SK-N-DZ (cell line): ENCODE measurements around the gene DNAAF5.

Experiments used
- DNase-seq: peaks from one replicate; pipeline ENCODE4 v3.0.0-alpha.2; 2015; ENCODE audit warnings: low spot score

DNAAF5 gene

DNA sequence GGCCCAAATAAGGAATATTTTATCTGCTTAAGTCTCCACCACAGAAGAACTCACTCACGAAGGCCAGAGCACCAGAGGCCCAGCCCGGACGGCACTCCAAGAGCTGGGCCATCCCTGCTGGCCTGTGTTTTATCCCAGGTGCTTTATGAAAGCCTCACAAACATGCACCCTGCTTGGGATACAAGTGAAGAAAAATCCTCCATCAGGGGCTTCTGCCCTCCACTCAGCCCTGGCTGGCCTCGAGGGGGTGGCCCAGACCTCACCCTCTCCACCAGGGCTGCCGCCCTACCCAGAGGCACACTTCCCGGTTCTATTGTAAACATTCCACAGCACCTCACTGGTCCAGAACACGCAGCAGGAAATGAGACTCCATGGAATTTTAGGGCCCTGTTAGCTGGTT is 19.8 kb upstream of the DNAAF5 start:
- no peak for DNase-seq

DNA sequence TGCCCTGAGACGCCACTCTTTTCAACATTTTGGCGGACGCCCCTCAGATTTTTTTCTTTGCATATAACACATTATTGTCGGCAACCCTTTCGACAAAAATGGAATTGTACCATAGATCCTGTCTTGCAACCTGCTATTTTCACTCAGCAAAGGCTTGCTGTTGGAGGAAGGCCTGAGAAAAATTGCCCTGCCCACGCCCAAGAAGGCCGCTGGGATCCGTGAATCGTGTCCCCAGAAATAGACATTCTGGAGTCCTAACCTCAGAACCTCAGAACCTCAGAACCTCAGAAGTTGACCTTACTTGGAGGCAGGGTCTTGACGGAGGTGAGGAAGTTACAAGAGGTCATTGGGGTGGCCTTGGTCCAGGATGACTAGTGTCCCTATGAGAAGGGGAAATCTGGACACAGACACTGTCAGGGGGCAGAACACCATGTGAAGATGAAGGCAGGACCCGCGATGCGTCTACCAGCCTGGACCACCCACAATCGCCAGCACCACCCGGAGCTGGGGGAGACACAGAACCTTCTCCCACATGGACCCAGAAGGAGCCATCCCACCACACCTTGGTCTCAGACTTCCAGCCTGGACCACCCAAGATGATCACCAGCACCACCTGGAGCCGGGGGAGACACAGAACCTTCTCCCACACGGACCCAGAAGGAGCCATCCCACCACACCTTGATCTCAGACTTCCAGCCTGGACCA is 19.1 kb upstream of the DNAAF5 start:
- no peak for DNase-seq

DNA sequence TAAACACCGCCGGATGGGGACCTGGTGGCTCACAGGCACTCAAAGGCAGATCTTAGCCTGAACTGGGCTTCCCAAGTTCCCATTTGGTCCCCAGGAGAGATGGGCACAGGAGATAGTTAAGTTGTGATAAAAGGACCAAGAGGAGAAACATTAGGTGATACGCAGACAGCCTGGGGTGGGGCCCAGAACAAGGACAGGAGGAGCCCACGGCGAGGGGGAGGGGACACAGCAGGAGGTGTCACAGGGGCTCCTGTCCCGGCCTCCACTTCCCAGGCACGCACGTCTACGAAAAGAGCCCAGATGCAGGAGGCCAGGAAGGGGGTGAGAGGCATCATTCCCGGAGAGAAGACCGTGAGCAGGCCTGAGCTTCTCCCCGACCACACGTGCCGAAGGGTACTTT is 16.3 kb upstream of the DNAAF5 start:
- DNase-seq, result no peak

DNA sequence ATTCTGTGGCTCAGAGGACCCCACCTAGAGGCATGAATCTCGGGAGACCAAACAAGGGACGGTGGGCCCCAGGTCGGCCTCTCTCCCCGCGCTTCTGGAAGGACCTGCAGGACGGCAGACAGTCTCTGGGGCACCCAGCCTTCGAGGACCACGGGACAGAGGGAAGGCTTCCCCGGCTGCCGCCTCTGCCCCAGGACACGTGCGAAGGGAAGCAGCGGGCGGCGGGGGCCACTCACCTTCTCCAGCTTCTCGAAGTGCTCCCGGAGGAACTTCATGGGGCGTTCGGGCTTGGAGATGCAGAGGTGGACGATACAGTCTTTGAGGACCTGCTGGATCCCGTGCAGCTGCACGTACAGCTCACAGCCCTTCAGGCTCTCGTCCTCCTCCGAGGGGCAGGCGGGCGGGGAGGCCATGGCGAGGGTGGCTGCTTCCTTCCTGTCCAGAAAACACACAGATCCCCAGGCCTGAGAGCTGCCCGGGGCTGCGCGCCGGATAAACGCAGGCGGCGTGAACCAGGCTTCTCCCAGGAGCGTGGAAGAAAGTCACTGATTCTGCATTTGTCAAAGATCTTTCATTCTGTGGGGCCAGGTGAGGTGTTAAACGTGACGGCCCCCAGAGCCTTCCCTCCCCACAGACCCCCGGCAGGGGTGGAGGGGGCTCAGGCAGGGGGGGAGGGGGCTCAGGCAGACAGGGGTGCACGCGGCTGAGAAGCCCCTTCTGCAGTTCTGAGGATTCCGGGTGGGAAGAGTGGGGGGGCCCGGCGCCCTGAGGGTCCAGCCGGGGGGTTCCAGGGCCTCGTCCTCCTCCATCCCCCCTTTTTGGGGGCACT is 15.2 kb upstream of the DNAAF5 start:
- no peak for DNase-seq

DNA sequence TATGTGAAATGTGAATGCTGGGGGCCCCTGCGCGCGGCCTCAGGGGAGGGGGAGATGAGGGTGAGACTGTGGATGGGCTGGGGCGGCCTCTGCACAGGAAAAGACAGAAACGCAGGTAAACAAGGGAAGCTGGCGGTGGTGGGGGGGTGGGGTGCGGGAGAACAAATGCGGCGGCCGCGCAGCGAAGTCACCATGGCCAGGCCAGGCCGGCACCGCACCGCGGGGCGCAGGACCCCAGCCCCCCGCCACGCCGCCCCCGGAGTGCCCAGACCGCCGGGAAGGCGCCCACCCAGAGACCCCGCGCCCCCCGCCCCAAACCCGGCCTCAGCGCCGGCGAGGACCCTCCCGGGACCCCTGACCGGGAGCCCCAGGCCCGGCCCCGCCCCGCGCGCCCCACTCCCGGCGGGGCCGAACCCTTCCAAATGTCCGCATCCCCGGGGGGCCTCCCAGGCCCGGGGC is 14.5 kb upstream of the DNAAF5 start:
- DNase-seq, result no peak

DNA sequence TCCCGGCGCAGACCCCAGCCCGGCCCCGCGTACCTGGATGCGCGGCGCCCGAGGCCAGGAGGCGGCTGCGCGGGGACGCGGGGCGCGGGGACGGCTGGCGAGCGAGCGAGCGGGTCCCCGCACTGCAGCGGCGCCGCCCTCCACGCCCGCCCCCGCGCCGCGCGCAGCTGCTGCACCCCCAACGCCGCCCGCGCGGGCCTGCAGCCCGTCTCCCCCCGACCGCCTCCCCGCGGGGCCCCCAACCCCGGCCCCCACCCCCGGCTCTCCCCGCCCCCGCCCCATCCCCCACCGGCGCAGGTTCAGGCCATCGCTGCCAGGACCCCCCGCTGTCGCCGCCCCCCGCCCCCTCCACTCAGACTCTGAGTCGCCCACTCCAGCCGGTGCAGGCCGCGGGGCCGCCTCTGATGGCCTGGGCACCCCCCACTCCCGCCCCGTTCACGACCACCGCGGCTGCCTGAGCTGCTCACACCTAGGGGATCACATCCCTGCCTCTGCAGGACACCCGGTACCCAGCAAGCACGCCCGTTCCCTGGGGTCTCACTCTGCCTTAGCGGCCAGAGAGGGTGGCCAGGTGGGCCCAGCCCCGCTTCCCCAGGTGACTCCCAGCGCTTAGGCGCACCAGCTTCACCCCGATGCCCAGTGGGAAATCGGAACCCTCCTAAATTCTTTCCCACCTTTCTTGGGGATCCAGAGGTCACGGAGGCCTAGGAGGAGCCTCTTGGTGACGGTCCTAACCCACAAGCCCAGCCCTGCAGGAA is 13.9 kb upstream of the DNAAF5 start:
- no peak for DNase-seq

DNA sequence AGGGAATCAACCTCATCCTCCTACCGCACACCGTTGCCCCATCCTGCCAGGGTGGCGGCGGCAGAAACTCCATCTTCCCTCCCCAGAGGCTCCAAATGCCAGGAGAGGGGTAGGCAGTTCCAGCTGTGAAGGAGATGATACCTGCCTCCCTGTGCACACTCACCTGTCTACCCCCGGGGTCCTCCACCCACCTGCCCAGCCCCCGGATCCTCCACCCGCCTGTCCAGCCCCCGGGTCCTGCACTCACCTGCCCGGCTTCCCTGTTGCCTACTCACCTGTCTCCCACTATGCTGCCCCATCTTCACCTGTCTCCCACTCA is 13.4 kb upstream of the DNAAF5 start:
- DNase-seq, result no peak

DNA sequence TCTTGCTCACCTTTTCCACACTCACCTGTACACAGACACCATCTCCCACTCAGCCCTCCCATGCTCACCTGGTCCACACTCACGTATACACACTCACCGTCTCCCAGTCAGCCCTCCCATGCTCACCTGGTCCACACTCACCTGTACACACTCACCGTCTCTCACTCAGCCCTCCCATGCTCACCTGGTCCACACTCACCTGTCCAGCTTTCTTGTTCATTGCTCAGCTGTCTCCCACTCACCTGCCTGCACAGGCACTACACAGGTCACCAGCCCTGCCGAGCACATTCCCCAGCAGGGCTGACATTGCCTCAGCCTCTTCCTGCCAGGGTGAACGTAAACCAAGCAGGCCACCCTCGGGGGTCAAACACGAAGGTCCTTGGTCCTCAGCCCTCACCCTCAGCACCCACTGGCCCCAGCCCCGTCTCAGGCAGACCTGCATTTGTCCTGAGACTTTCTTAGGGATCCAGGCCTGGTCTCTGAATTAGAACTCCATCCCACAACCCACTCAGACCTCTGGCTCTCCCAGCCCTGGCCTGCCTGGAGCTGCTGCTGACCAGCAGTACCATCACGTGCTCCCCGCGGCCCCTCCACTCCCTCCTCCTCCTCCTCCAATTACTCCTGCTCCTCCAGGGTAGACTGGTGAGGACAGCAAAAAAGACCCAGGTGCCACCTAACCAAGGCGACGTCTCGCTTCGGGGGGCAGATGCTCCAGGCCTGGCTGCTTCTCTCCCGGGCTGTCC is 12.8 kb upstream of the DNAAF5 start:
- no peak for DNase-seq

DNA sequence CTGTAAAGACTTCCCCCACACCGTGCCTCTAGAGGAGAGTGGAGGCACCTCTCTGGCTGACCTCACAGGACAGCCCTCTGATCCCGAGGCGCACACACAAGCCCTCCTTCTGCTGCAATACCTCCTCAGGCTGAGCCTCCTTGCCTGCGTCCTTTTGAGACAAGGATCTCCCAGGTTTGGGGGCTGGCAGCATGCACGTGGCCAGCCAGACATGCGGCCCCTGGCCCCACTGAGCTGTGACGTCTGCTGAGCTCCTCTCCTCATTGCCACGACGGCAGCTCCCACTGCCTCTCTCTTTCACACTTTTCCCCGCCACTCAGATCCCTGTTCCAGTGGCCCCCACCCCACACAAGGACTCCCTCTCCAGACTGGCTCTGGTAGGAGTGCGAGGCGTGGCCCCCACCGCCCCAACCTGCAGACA is 12.2 kb upstream of the DNAAF5 start:
- DNase-seq, result no peak

DNA sequence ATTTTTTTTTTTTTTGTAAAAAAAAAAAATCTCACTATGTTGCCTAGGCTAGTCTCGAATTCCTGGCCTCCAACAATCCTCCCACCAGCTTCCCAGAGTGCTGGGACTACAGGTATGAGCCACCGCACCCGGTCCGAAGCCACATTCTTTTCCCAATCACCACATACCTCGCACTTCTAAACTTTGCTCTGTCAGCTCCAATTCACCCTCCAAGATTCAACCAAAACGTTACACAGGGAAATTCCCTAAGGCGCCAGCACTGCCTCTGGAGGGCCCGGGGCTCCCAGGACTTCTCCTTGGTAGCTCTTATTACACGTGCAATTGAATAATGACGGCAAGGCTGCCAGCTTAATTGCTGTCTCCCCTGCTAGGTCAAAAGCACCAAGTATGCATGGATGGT is 10.3 kb upstream of the DNAAF5 start:
- DNase-seq, result no peak

DNA sequence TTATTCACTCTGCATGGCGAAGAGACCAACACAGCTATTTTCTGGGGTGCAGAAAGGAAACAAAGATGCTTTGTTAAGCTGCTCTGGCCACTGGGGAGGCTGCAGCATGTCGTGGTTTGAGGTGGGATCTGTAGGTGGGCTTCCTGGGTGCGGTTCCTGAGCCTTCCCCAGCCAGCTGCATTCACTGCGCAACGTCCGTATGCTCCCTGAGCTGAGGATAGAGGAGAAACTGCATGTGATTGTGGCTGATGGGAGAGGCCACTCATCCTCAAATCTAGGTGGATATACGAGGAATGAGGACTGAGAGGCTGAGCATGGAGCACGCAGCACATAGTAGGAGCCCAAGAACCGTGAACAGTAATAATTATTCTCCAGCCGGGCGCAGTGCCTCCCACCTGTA is 9.9 kb upstream of the DNAAF5 start:
- DNase-seq, result no peak

DNA sequence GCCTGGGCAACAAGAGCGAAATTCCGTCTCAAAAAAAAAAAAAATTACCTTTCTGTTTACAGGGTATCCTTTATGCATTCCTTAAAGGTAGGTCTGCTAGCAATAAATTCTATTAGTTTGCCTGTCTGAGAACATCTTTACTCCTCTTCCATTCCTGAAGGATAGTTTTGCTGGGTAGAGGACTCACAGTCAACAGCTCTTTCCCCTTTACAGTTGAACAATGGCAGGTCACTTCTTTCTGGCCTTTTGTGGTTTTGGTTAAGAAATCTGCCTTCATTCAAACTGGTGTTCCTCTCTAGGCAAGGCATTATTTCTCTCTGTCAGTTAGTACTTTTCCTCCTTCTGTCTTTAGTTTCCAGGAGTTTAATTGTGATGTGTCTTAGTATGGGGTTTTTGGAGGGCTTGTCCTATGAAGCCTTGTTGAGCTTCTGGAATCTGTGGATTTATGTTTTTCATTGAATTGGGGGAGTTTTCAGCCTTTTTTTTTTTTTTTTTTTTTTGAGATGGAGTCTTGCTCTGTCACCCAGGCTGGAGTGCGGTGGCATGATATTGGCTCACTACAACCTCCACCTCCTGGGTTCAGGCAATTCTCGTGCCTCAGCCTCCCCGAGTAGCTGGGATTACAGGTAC is 4.8 kb upstream of the DNAAF5 start:
- no peak for DNase-seq

DNA sequence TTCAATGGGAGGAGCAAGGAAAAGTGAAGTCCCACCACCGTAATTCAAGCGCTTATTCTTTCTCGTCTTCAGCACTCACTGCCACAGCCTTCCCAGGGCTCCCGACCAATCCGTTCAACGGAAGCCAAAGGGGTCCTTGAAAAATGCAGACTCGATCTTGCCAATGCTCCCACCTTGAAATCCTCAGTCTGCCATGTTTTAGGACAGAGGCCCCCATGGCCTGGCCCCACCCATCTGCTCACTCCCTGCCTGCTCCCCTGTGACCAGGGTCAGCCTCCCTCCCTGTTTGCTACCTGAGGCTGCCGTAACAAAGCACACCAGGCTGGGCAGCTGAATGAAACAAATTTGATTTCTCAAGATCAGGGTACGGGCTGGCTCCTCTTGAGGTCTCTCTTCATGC is 3.0 kb upstream of the DNAAF5 start:
- no peak for DNase-seq

DNA sequence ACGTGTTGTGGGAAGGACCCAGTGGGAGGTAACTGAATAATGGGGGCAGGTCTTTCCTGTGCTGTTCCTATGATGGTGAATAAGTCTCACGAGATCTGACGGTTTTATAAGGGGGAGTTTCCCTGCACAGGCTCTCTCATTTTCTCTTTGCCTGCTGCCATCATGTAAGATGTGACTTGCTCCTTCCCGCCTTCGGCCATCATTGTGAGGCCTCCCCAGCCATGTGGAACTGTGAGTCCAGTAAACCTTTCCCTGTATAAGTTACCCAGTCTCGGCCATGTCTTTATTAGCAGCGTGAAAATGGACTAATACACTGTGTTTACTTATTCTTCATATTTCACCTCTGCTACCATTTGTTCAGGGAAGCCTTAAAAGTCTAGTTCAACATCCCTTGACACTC is 2.2 kb upstream of the DNAAF5 start:
- no peak for DNase-seq

DNA sequence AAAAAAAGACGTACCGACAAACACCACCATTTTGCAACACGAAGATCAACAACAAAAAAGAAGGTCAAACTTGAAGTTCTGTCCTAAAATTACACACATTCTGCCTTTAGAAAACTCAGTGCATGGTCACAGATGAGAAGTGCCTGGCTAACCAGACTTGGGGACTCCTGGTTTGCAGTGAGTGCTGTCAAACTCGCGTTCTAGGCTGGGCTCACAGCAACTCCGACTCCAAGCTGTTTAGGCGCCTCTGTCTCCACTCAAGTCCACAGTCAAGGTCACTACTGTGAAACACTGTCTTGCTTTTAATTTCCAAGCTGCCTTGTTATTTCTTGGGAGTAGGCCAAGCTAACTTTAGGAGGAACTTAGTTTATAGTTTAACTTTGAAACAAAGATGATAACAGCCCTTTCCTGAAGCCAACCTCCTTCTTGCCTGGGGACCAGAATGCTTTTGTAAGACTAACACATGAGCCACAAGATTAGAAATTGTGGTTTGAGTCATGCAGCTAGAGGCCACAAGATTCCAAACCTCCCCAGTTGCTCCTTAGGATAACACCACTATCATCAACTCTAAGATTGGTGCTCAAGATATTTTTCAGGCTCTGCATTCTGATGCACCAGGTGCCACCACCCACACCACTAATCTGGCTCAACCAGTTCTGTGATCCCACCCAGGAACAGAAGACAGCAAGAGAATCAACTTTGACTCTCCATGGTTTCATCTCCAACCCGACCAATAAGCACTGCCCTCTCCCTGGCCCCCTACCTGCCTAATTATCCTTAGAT is 1.1 kb upstream of the DNAAF5 start:
- DNase-seq, result no peak

DNA sequence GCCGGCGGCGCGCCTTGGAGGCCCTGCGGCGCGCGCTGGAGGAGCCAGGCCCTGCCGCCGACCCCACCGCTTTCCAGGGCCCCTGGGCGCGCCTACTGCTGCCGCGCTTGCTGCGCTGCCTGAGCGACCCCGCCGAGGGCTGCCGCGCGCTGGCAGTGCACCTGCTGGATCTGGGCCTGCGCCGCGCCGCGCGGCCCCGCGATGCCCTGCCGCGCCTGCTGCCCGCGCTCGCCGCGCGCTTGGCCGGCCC is 280 bp downstream of the DNAAF5 start:
- no peak for DNase-seq

DNA sequence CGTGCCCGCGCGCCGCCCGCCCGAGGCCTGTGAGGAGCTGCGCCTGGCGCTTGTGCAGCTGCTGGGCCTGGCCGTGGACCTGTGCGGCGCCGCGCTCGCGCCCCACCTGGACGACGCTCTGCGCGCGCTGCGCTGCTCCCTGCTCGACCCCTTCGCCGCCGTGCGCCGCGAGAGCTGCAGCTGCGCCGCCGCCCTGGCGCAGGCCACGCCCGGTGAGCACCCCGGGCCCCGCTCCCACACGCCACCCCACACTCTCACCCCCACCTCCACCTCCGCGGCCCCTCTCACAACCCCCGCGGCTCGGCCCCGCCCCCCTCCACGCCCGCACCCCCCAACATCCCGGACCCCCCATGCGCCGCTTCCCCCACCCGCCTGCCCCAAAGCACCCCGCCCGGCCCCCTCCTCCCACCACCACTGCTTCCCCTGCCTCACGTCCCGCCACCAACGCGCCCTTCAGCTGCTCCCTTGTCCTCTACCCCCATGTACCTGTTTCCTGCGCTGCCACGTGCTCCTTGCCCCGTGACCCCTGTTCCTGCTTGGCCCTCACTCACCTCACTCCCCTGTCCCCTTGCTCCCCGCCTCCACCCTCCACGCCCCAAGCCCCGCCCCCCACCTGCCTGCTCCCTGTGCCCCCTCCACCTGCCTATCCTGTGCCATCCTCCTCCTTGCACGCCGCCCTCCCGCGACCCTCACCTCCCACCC is 756 bp downstream of the DNAAF5 start, which contains the start of gene PRKAR1B:
PRKAR1B (minus strand) TSS at position 178 of the 702 bp plus-strand sequence. CDS start 15,776 bp downstream, outside the sequence.
- no peak for DNase-seq

DNA sequence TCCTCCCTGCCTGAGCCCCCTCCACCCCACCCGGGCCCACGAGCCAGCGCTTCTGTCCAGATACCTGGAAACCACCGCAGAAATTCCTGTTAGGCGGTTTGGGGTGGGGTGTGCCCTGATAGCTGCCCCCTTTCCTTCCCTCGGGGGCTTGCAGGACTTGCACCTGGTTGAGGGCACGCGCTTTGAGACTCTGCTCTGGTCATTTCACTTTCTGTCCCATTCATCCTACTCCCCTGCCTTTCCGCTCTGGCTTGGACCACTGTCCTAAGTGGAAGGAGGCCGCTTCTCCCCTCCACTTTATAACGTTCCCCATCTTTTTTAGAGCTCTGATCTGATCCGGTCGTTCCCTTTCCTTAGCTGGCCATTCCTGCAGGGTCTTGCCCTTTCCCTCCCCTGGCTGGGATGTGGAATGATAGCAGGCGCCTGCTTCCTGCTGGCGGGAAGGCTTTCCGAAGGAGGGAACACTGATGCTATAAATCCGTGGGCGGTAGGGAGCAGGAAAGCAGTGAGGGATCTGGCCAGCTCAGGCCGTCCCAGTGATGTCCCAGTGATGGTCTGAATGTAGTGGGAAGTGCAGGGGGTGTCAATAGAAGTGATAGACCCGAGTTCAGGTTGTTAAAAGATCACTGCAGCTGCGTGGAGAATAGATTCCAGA is 1.4 kb downstream of the DNAAF5 start:
- no peak for DNase-seq

DNA sequence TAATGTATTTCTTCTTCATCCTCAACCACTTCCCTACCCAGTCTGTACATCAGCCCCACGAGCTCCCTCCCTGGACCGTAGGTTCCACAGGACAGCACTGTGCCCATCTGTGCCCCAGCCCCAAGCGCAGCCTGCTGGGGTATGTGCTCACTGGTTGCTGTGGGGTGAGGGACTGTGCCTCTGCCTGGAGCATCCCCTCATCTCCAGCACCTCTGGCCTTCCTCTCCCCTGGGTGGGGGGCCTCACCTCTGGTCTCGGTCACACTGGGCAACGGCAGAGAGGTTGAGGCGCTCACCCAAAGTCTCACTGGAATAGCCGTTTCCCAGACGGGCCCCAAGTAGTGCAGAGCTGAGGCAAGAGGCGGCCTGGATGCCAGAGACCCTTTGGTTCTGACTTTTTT is 2.1 kb downstream of the DNAAF5 start:
- no peak for DNase-seq
